GM18867 (cell line): Measurements from ENCODE around the gene ACTN4.

ENCODE experiments used
- ATAC-seq: cut with Tn5 transposase; IDR thresholded peaks from one replicate; pipeline ENCODE4 v1.9.1; 2021; ENCODE audit warnings: mild to moderate bottlenecking, moderate library complexity; ENCODE audit not compliant: unreplicated experiment

The ACTN4 gene

DNA sequence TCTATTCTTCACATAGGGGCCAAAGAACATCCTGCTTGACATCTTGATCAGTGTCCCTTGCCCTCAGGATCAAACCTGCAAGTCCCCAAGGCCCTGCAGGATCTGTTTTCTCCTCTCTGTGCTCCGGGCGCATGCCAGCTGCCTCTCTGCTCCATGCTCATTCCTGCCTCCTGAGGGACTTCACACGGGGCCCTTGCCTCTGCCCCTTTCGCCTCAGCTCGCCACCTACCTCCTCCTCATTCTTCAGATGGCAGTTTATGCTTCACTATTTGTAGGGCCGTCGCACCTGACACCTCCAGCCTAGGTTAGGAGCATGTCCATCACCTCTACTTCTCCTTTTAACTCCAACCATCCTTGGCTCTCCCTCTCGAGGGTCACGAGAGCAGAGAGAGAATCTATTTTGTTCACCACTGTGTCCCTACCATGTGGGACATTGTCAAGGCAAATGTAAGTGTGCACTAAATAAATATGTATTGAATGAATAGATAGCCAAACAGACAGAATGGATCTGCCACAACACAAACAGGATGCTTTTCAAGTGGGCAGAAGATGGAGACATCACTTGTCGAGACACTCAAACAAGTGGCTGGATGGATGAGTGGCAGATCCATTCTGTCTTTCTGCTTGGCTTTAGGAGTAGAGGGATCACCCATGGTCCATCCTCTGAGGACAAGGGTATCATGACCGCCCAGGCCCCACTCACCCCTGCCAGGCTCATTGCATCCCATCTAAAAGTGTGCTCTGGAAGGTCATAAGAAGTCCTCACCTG is 29.6 kb downstream of the ACTN4 start:
- no peak for ATAC-seq

GRCh38 chr19:38678217-38678890 is 30.9 kb downstream of the ACTN4 start:
- ATAC-seq: no peak

GRCh38 chr19:38678891-38679494 is 31.5 kb downstream of the ACTN4 start:
- no peak for ATAC-seq

DNA sequence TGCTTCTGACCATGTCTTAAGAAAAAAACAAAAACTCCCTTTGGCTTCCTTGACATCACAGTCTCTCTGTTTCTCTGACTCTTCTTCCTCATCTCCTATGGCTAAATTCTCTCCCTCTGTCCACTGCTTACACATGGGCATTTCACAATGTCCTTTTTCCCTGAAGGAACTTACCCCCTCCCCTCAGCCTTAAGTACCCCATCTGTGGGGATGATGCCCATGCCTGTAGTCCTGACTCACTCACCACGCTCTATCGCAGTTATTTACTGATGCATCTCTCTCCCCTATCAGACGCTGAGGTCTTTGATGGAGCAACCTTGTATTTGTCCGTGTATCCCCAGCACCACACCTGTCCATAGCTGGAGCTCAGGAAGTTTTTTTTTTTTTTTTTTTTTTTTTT is 32.4 kb downstream of the ACTN4 start:
- no peak for ATAC-seq

DNA sequence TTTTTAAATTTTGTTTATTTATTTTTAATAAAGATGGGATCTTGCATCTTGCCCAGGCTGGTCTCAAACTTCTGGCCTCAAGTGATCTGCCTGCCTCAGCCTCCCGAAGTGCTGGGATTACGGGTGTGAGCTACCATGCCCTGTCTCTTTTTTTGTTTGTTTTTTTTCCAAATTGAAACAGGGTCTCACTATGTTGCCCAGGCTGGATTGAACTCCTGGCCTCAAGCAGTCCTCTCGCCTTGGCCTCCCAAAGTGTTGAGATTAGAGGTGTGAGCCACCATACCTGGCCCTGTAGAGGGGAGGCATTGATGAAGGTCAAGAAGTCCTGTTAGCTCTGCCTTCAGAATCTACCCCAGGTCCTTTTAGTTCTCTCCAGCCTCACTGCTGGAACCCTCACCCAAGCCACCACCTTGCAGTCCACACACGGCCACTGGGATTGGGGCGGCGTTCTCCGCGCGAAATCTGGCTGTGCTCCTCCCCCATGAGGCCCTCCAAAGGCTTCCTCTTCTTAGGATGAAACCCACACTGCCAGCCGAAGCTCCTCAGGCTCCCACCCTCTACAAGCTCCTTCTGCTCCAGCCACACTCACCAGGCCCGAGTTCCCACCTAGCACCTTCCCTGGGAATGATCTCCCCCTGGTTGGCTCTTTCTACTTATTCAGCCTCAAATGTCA is 34.9 kb downstream of the ACTN4 start:
- no peak for ATAC-seq

DNA sequence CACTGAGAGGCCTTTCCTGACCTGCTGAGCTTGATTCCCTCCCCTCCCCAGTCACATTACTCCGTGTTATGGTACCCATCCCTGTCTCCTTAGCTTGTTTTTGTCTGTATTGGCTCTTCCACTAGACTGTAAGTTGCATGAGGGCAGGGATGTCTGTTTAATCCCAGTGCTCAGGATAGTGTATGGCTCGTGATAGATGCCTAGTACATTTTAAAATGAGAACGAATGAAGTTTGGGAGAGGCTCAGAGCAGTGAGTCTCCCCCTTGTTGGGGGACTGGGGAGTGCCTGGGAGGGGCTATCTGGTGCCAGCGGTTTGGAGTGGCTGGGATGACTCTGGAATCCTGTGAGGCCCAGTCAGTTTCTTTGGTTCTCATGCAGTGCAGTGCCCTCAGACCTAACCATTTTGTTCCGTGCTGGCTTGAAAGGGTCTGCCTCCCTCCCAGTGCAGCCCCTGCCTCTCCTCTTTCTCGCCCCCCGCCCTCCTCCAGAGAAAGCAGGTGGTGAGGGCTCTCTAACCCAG is 35.5 kb downstream of the ACTN4 start:
- no peak for ATAC-seq

- ATAC-seq: no peak
Observed at GRCh38 chr19:38683393-38684077, 36.1 kb downstream of the ACTN4 start.

DNA sequence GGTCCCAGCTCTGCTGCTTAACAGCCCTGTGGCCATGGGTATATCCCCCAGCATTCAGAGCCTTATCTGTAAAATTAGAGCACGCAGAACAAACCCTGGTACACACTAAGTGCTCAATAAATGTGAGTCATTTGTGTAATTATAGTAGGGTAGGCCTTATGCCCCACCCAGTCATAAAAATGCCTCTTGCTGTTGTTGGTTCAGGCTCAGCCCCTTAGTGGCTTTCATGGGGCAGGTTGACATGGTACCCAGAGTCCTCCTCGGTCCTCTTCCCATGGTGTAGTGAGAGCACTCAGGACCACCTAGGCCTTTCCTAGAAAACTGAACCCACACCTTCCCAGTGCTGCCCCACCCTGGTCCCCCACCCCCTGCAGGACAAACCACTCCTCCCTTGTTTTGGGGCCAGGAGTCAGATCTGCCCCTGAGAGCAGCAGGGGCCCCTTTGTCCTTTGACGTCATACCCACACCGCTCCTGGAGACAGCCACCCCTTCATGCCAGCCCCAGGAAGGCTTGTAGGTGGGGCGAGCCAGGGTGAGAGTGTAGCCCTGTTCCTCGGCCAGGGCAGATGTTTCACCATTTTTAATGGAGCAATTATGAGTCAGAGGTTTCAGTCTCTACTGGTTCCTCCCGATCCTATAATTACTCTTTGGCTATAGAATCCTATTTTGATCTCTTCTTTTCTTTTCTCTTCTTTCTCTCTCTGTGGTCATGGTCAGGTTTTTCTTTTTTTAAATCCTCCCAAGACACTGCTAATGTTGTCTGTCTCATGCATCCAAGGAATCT is 36.8 kb downstream of the ACTN4 start:
- no peak for ATAC-seq

DNA sequence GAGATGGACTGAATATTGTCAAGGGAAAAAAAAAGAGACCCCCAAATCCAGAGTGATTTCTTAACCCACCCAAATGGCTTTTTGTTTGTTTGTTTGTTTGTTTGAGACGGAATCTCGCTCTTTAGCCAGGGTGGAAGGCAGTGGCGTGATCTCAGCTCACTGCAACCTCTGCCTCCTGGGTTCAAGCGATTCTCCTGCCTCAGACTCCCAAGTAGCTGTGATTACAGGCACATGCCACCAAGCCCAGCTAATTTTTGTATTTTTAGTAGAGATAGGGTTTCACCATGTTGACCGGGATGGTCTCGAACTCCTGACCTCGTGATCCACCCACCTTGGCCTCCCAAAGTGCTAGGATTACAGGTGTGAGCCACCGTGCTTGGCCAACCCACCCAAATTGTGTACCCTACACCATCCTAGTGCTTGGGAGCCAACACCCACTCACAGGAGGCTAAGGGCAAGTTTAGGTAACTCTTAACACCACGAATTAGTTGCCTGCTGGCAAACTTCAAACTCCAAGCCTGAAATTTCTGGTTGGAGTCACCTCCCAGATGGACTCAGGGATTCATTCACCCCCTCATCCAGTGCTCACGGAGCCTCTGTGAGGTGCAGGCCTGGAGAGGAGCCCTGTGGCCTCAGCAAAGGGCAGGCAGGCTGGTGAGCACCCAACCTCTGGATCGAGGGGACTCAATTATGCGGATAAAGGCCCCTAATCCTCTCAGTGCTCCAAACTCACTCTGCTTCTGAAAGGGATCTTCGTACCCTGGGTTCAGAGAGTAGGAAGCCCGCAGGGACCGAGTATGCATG is 37.6 kb downstream of the ACTN4 start:
- no peak for ATAC-seq

DNA sequence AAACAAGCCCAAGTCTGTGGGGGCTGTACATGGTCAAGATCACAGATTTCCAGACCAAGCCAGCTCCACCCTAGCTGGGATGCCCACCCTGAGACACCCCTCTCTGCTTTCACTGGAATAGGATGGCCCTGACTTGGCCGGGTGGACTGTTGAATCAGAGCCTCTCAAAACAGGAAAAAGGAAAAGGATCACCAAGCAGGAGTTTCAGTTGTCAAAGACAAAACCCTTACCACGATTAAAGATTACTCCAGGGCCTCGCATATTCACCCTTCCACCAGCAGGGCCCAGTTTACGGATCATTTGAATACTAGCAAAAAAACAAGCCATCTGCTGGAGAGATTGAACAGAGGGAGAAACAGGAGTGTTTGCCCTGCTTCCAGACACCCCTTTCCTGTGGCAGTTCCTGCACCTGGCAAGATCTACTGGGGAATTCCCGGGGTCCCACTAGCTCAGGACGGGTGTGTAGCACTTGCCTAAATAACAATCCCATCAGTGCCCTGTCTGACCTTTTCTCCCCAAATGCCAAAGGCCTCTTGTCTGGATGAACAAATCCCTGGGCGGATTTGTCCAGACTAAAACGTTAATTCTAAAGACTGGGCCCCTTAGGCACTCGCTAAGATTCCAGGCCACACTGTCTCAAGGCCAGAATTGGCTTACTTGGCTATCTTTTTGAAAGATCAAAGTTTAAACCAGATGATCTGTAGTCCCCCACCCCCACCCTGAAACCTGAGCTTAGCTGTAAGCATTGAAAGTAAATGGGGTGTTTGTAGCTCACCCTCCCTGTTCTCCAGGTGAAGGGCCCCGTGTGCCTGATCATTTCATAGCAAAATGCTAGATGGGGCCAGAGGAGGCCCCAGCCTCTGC is 38.4 kb downstream of the ACTN4 start:
- no peak for ATAC-seq

- ATAC-seq: no peak
Observed at GRCh38 chr19:38686530-38686888, 39.1 kb downstream of the ACTN4 start.

DNA sequence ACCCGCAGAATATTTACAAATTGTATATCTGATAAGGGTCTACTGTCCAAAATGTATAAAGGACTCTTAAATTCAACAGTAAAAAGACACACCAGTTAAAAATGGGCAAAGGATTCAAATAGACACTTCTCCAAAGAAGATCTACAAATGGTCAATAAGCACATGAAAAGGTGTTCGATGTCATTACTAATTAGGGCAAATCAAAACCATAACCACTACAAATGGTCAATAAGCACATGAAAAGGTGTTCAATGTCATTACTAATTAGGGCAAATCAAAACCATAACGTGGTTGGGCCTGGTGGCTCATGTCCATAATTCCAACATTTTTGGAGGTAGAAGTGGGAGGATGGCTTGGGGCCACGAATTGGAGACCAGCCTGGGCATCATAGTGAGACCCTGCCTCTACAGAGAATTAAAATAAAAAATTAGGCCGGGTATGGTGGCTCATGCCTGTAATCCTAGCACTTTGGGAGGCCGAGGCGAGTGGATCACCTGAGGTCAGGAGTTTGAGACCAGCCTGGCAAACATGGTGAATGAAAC is 40.5 kb downstream of the ACTN4 start:
- ATAC-seq: no peak

DNA sequence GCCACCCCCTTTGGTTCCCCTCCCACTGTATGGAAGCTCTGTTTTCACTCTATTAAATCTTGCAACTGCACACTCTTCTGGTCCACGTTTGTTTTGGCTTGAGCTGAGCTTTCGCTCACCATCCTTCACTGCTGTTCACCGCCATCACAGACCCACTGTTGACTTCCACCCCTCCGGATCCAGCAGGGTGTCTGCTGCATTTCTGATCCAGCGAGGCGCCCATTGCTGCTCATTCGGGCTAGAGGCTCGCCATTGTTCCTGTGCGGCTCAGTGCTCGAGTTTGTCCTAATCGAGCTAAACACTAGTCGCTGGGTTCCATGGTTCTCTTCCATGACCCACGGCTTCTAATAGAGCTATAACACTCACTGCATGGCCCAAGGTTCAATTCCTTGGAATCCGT is 42.7 kb downstream of the ACTN4 start:
- no peak for ATAC-seq

DNA sequence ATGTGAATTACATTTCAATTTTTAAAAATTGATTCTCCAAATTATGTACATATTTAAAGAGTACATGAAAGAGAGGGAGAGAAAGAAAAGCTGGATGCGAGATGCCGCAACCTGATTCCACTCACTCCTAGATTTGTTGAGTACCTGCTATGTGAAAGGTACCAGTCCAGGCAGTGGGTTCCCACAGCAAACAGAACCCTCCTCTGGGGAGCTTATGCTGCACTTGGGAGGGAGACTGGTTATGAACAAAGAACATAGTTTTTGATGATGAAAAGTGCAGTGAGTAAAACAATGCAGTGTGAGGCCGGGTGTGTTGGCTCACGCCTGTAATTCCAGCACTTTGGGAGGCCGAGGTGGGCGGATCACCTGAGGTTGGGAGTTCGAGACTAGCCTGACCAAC is 43.4 kb downstream of the ACTN4 start:
- ATAC-seq: no peak

DNA sequence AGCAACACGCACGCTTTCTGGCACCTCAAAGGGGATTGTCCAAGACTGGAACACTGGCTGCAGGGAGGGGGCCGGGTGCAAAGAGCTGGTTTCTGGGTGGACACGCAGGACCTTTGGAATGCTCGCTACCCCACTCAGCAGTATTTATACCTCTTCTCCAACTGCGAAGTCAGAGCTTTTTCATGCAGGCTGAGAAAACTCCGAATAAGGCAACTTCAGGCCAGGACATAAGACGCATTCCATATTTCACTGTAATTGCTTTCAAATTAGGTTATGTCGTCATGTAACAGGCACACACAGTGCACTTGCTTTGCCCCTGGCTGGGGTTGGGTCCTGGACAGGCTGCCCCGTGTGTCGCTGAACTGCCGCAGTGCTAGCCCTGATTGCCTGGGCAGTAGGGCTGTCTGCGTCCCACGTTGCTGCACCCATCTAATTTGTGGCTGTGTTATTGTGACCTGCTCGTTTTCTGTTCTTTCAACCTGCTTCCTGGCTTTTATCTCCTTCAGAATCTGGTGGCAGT is 44.5 kb downstream of the ACTN4 start:
- ATAC-seq: no peak

- no peak for ATAC-seq
Observed at GRCh38 chr19:38692458-38693379, 45.3 kb downstream of the ACTN4 start.
